Right atrium auricular region (tissue), 2 donors: ENCODE results near the gene TBC1D2. TPM values are rescaled to one million over a fixed set of nuclear protein-coding genes. Genes with fewer than 3 reads are reported as not detected.
"Not testable (repeated sequence)": the region's sequence is repeated elsewhere in the genome, so short reads cannot be mapped to it uniquely, and the experiment has no call there.

Experiments used
- DNase-seq: peaks from one replicate; pipeline ENCODE4 v3.0.0-alpha.2; 2019; ENCODE audit warnings: low spot score
- H3K27ac ChIP-seq, 2 donors: fragments of 200-600 bp; sonication (generic); 1 replicate in 1 of 2; 2 replicates in 1 of 2; pipeline ENCODE4 v1.5.1; 2016 to 2019
- H3K27me3 ChIP-seq, 2 donors: fragments of 200-600 bp; sonication (generic); one replicate each; pipeline versions ENCODE4 v1.5.1 to v1.6.0; 2017 to 2019
- H3K36me3 ChIP-seq: fragments of 200-600 bp; sonication (generic); one replicate; pipeline ENCODE4 v1.5.1; 2016
- H3K4me1 ChIP-seq, 2 donors: fragments of 200-600 bp; sonication (generic); one replicate each; pipeline versions ENCODE4 v1.5.1 to v1.6.0; 2017 to 2019
- H3K4me3 ChIP-seq, 2 donors: fragments of 200-600 bp; sonication (generic); 1 replicate in 1 of 2; 2 replicates in 1 of 2; pipeline ENCODE4 v1.5.1; 2017 to 2019; ENCODE audit warnings: mild to moderate bottlenecking in 1 of 2, moderate library complexity in 1 of 2
- H3K9me3 ChIP-seq, 2 donors: fragments of 200-600 bp; sonication (generic); one replicate each; pipeline ENCODE4 v1.5.1; 2019
- CTCF ChIP-seq, 2 donors: fragments of 200-600 bp; sonication (generic); IDR thresholded peaks; one replicate each; pipeline ENCODE4 v1.5.1; 2019; ENCODE audit warnings: antibody characterized with exemption in 2 of 2
- total RNA-seq, 2 donors: library from RNA; depleted of rRNA; stranded (reverse); fragments of >200 nt; gene quantifications; one replicate each; pipeline ENCODE4 v1.1.0, GENCODE V29; 2016

The TBC1D2 gene
- total RNA-seq, 2 donors from 2014 or later, result 2.6 to 4.6 TPM

GRCh38 chr9:98280574-98280973 is 25.1 kb upstream of the TBC1D2 start:
- H3K4me1 ChIP-seq, result no peaks in the 10 kb centered on the region
- H3K9me3 ChIP-seq, result no peaks in the 10 kb centered on the region
- H3K27me3 ChIP-seq, result no peaks in the 10 kb centered on the region
- DNase-seq, result no peak
- no peak overlapping the region for H3K4me3 ChIP-seq
- no peak for TF ChIP-seq CTCF (IDR thresholded peaks at IDR 0.05)
- no peaks in the 10 kb centered on the region for H3K36me3 ChIP-seq
- no peak overlapping the region for H3K27ac ChIP-seq

- Histone ChIP-seq H3K4me1 (no peaks in the 10 kb centered on the region), H3K9me3 (no peaks in the 10 kb centered on the region), H3K36me3 (no peaks in the 10 kb centered on the region), H3K27me3 (no peaks in the 10 kb centered on the region), H3K27ac (no peak overlapping the region), H3K4me3 (no peak overlapping the region)
- no peak for TF ChIP-seq CTCF (IDR thresholded peaks at IDR 0.05)
- DNase-seq, result no peak
Measured at GRCh38 chr9:98280162-98280561, 24.7 kb upstream of the TBC1D2 start.

- no peaks in the 10 kb centered on the region for H3K27me3 ChIP-seq
- no peak for TF ChIP-seq CTCF (IDR thresholded peaks at IDR 0.05)
Measured at GRCh38 chr9:98276907-98277469, 21.5 kb upstream of the TBC1D2 start.

GRCh38 chr9:98275159-98275558 is 19.7 kb upstream of the TBC1D2 start:
- no peaks in the 10 kb centered on the region for H3K27me3 ChIP-seq
- H3K4me3 ChIP-seq, result no peak overlapping the region
- H3K36me3 ChIP-seq, result no peaks in the 10 kb centered on the region
- no peak for DNase-seq
- no peak overlapping the region for H3K27ac ChIP-seq
- no peaks in the 10 kb centered on the region for H3K9me3 ChIP-seq
- H3K4me1 ChIP-seq, result no peaks in the 10 kb centered on the region
- TF ChIP-seq CTCF (IDR thresholded peaks at IDR 0.05), result no peak

More at GRCh38 chr9:98276907-98277469, 21.5 kb upstream of the TBC1D2 start:
- H3K4me1 ChIP-seq, result no peaks in the 10 kb centered on the region
- H3K9me3 ChIP-seq, result no peaks in the 10 kb centered on the region
- H3K4me3 ChIP-seq, result no peak overlapping the region
- H3K27ac ChIP-seq, result no peak overlapping the region
- DNase-seq, result no peak
- H3K36me3 ChIP-seq, result no peaks in the 10 kb centered on the region

GRCh38 chr9:98272083-98272482 is 16.6 kb upstream of the TBC1D2 start:
- no peaks in the 10 kb centered on the region for H3K27me3 ChIP-seq
- DNase-seq, result no peak
- no peaks in the 10 kb centered on the region for H3K36me3 ChIP-seq
- H3K4me1 ChIP-seq, result no peaks in the 10 kb centered on the region
- no peaks in the 10 kb centered on the region for H3K9me3 ChIP-seq
- H3K27ac ChIP-seq, result no peak overlapping the region
- no peak for TF ChIP-seq CTCF (IDR thresholded peaks at IDR 0.05)
- no peak overlapping the region for H3K4me3 ChIP-seq

GRCh38 chr9:98271479-98271878 is 16.0 kb upstream of the TBC1D2 start:
- TF ChIP-seq CTCF (IDR thresholded peaks at IDR 0.05), result no peak
- no peak for DNase-seq
- H3K4me3 ChIP-seq, result no peak overlapping the region
- no peaks in the 10 kb centered on the region for H3K9me3 ChIP-seq
- H3K36me3 ChIP-seq, result no peaks in the 10 kb centered on the region
- no peaks in the 10 kb centered on the region for H3K27me3 ChIP-seq
- H3K27ac ChIP-seq, result no peak overlapping the region
- no peaks in the 10 kb centered on the region for H3K4me1 ChIP-seq

GRCh38 chr9:98270284-98270683 is 14.8 kb upstream of the TBC1D2 start:
- H3K9me3 ChIP-seq, H3K27me3 ChIP-seq, H3K27ac ChIP-seq, H3K4me1 ChIP-seq, H3K4me3 ChIP-seq, DNase-seq, H3K36me3 ChIP-seq: not testable (repeated sequence)

GRCh38 chr9:98269652-98270051 is 14.2 kb upstream of the TBC1D2 start:
- H3K4me3 ChIP-seq, H3K9me3 ChIP-seq, H3K27ac ChIP-seq, H3K36me3 ChIP-seq, DNase-seq, H3K27me3 ChIP-seq, H3K4me1 ChIP-seq: not testable (repeated sequence)

GRCh38 chr9:98267556-98267955 is 12.1 kb upstream of the TBC1D2 start:
- not testable (repeated sequence) for H3K4me1 ChIP-seq, H3K27ac ChIP-seq, H3K36me3 ChIP-seq, DNase-seq, H3K4me3 ChIP-seq, H3K27me3 ChIP-seq, H3K9me3 ChIP-seq
